GM21717 (cell line): Measurements from ENCODE around the gene GAREM1.
"Not testable (repeated sequence)": the region's sequence is repeated elsewhere in the genome, so short reads cannot be mapped to it uniquely, and the experiment has no call there.

ENCODE experiments used
- ATAC-seq: cut with Tn5 transposase; IDR thresholded peaks from one replicate; pipeline ENCODE4 v1.9.1; 2021; ENCODE audit warnings: mild to moderate bottlenecking, moderate library complexity; ENCODE audit not compliant: unreplicated experiment

Gene GAREM1

GRCh38 chr18:32470714-32471633, at the start of gene GAREM1:
TSS of gene GAREM1 (minus strand) at chr18:32470882. CDS start at chr18:32470428, 454 bp downstream.
- peak; percentile 98 for ATAC-seq

- ATAC-seq: no peak
Observed at GRCh38 chr18:32511147-32511546, 40.5 kb upstream of the GAREM1 start.

GRCh38 chr18:32509111-32509510, 38.4 kb upstream of the GAREM1 start:
- ATAC-seq: no peak

- no peak for ATAC-seq
Observed at GRCh38 chr18:32507093-32507492, 36.4 kb upstream of the GAREM1 start.

GRCh38 chr18:32502014-32502413, 31.3 kb upstream of the GAREM1 start:
- no peak for ATAC-seq

- ATAC-seq: not testable (repeated sequence)
Observed at GRCh38 chr18:32501242-32501641, 30.6 kb upstream of the GAREM1 start.

- no peak for ATAC-seq
Observed at GRCh38 chr18:32483002-32483401, 12.3 kb upstream of the GAREM1 start.

- ATAC-seq: no peak
Observed at GRCh38 chr18:32482117-32482516, 11.4 kb upstream of the GAREM1 start.

- ATAC-seq: no peak
Observed at GRCh38 chr18:32480581-32480980, 9.9 kb upstream of the GAREM1 start.

- ATAC-seq: no peak
Observed at GRCh38 chr18:32478807-32479206, 8.1 kb upstream of the GAREM1 start.

- ATAC-seq: no peak
Observed at GRCh38 chr18:32478317-32478716, 7.6 kb upstream of the GAREM1 start.

GRCh38 chr18:32476106-32476505, 5.4 kb upstream of the GAREM1 start:
- ATAC-seq: no peak

- ATAC-seq: not testable (repeated sequence)
Observed at GRCh38 chr18:32475069-32475468, 4.4 kb upstream of the GAREM1 start.

GRCh38 chr18:32473325-32473724, 2.6 kb upstream of the GAREM1 start:
- ATAC-seq: no peak

- no peak for ATAC-seq
Observed at GRCh38 chr18:32472841-32473240, 2.2 kb upstream of the GAREM1 start.

- ATAC-seq: peak; percentile 11
Observed at GRCh38 chr18:32470460-32470713, 295 bp downstream of the GAREM1 start.

GRCh38 chr18:32469691-32470459, 807 bp downstream of the GAREM1 start:
- ATAC-seq: peak; percentile 14

- ATAC-seq: no peak
Observed at GRCh38 chr18:32469190-32469651, 1.5 kb downstream of the GAREM1 start.

GRCh38 chr18:32468147-32468845, 2.4 kb downstream of the GAREM1 start:
- no peak for ATAC-seq

GRCh38 chr18:32461709-32462272, 8.9 kb downstream of the GAREM1 start:
- ATAC-seq: no peak

- ATAC-seq: no peak
Observed at GRCh38 chr18:32460171-32460731, 10.4 kb downstream of the GAREM1 start.
